H1 (cell line): ENCODE data around the gene PATJ. TPM values are rescaled to one million over a fixed set of nuclear protein-coding genes. Genes with fewer than 3 reads are reported as not detected.

ENCODE experiments used
- CTCF ChIA-PET: fragments of 300-600 bp; sonication (Branson Sonifier 250); formaldehyde crosslinking; loops from one replicate; lab custom pipeline; 2021; ENCODE audit not compliant: partially characterized antibody; lab: Charles Lee
- POLR2A ChIA-PET: fragments of 300-600 bp; sonication (Branson Sonifier 250); formaldehyde crosslinking; loops from one replicate; lab custom pipeline; 2021; ENCODE audit warnings: inconsistent platforms; ENCODE audit not compliant: partially characterized antibody; lab: Charles Lee
- DNase-seq, 2 experiments: peaks; one replicate each; pipeline versions ENCODE4 v3.0.0 to v3.0.0-alpha.2; 2010 to 2022; ENCODE audit warnings: low spot score in 2 of 2, low read depth in 1 of 2, mixed read lengths in 1 of 2
- FAIRE-seq: peaks from 2 replicates; lab custom pipeline; 2011; peaks lifted over from hg19 to GRCh38; lab: Jason Lieb, UNC
- H2AFZ ChIP-seq: 2 replicates; pipeline ENCODE4 v1.8.1; 2012; ENCODE audit warnings: low read length, inconsistent platforms
- H2AK5ac ChIP-seq: 2 replicates; pipeline ENCODE4 v1.6.1; 2013; ENCODE audit warnings: low read depth, low read length
- H2BK120ac ChIP-seq: replicated peaks from 2 replicates; pipeline ENCODE3; 2013; ENCODE audit warnings: low read depth, low read length, inconsistent platforms
- H2BK12ac ChIP-seq: 2 replicates; pipeline ENCODE4 v1.6.1; 2013; ENCODE audit warnings: low read depth, low read length
- H2BK15ac ChIP-seq: 2 replicates; pipeline ENCODE4 v1.6.1; 2013; ENCODE audit warnings: low read length
- H2BK20ac ChIP-seq: 2 replicates; pipeline ENCODE4 v1.6.1; 2013; ENCODE audit warnings: low read length
- H2BK5ac ChIP-seq: 2 replicates; pipeline ENCODE4 v1.6.1; 2013; ENCODE audit warnings: low read depth, low read length
- H3K14ac ChIP-seq: 2 replicates; pipeline ENCODE4 v1.6.1; 2013; ENCODE audit warnings: inconsistent platforms; ENCODE audit not compliant: insufficient read length
- H3K18ac ChIP-seq: 2 replicates; pipeline ENCODE4 v1.6.1; 2013; ENCODE audit warnings: low read length; ENCODE audit errors: extremely low read depth
- H3K23ac ChIP-seq: 2 replicates; pipeline ENCODE4 v1.6.1; 2013; ENCODE audit warnings: inconsistent platforms; ENCODE audit not compliant: insufficient read length
- H3K23me2 ChIP-seq: 2 replicates; pipeline ENCODE4 v1.6.1; 2013; ENCODE audit warnings: low read depth, low read length
- H3K27ac ChIP-seq: 2 replicates; pipeline ENCODE4 v1.6.1; 2011; ENCODE audit warnings: low read depth, low read length, inconsistent platforms
- H3K27me3 ChIP-seq, 4 experiments: replicated peaks in 1 of 4; 1 replicate in 1 of 4; 2 replicates in 3 of 4; pipeline versions ENCODE4 v1.6.1 to v1.8.1; 2011 to 2013; ENCODE audit warnings: low read length in 3 of 4, mild to moderate bottlenecking in 3 of 4, inconsistent platforms in 2 of 4, mixed read lengths in 2 of 4, moderate library complexity in 1 of 4; ENCODE audit not compliant: control insufficient read depth in 3 of 4, insufficient read depth in 3 of 4; ENCODE audit errors: extremely low read depth in 1 of 4
- H3K36me3 ChIP-seq, 4 experiments: 2 replicates each; pipeline versions ENCODE4 v1.6.1 to v1.8.1; 2011 to 2013; ENCODE audit warnings: mild to moderate bottlenecking in 4 of 4, low read length in 3 of 4, moderate library complexity in 2 of 4, control low read depth in 1 of 4, inconsistent platforms in 1 of 4; ENCODE audit not compliant: insufficient read depth in 4 of 4, control insufficient read depth in 2 of 4
- H3K4ac ChIP-seq: replicated peaks from 2 replicates; pipeline ENCODE3; 2013; ENCODE audit warnings: low read length, low read depth, mixed read lengths, inconsistent platforms; ENCODE audit not compliant: insufficient read length
- H3K4me1 ChIP-seq, 4 experiments: replicated peaks in 1 of 4; 1 replicate in 1 of 4; 2 replicates in 3 of 4; pipeline versions ENCODE4 v1.6.1 to v1.8.1; 2011 to 2013; ENCODE audit warnings: low read length in 3 of 4, inconsistent platforms in 2 of 4, mixed read lengths in 1 of 4; ENCODE audit not compliant: insufficient read depth in 4 of 4, control insufficient read depth in 3 of 4
- H3K4me2 ChIP-seq, 2 experiments: 2 replicates each; pipeline versions ENCODE4 v1.6.1 to v1.8.1; 2011 to 2013; ENCODE audit warnings: low read depth in 2 of 2, low read length in 2 of 2, control low read depth in 1 of 2, inconsistent platforms in 1 of 2, mild to moderate bottlenecking in 1 of 2; ENCODE audit not compliant: insufficient read depth in 1 of 2
- H3K4me3 ChIP-seq, 4 experiments: fragments of 200-600, 300-600 bp in 1 of 4; sonication (generic), shearing (Covaris generic), sonication (Bioruptor Twin) in 1 of 4; 2 replicates each; pipeline versions ENCODE4 v1.5.1 to v1.8.1; 2011 to 2016; ENCODE audit warnings: low read length in 4 of 4, low read depth in 3 of 4, control low read depth in 2 of 4, inconsistent platforms in 2 of 4, mild to moderate bottlenecking in 2 of 4, mixed read lengths in 1 of 4, moderate library complexity in 1 of 4; ENCODE audit not compliant: insufficient read depth in 2 of 4; ENCODE audit errors: extremely low read depth in 1 of 4
- H3K56ac ChIP-seq: replicated peaks from 2 replicates; pipeline ENCODE3; 2013; ENCODE audit warnings: low read depth, mild to moderate bottlenecking, mixed read lengths, low read length, inconsistent platforms; ENCODE audit not compliant: insufficient read length
- H3K79me1 ChIP-seq: 2 replicates; pipeline ENCODE4 v1.6.1; 2013; ENCODE audit warnings: low read depth, low read length, control low read depth
- H3K79me2 ChIP-seq, 2 experiments: 2 replicates each; pipeline versions ENCODE4 v1.6.1 to v1.8.1; 2012 to 2013; ENCODE audit warnings: low read length in 2 of 2, mild to moderate bottlenecking in 2 of 2, inconsistent platforms in 1 of 2; ENCODE audit not compliant: insufficient read depth in 2 of 2, control insufficient read depth in 1 of 2
- H3K9ac ChIP-seq, 4 experiments: replicated peaks in 1 of 4; 1 replicate in 1 of 4; 2 replicates in 3 of 4; pipeline versions ENCODE4 v1.6.1 to v1.8.1; 2011 to 2013; ENCODE audit warnings: low read depth in 3 of 4, low read length in 3 of 4, control low read depth in 2 of 4, mild to moderate bottlenecking in 2 of 4, moderate library complexity in 2 of 4, inconsistent platforms in 1 of 4; ENCODE audit errors: extremely low read depth in 1 of 4
- H3K9me3 ChIP-seq, 2 experiments: 2 replicates each; pipeline versions ENCODE4 v1.6.1 to v1.8.1; 2012 to 2013; ENCODE audit warnings: mild to moderate bottlenecking in 2 of 2, moderate library complexity in 2 of 2, control low read depth in 1 of 2, inconsistent platforms in 1 of 2, low read depth in 1 of 2, low read length in 1 of 2, mixed read lengths in 1 of 2; ENCODE audit not compliant: insufficient read depth in 2 of 2
- H4K20me1 ChIP-seq, 2 experiments: replicated peaks in 1 of 2; 2 replicates each; pipeline versions ENCODE3 to v1.8.1; 2011 to 2013; ENCODE audit warnings: inconsistent platforms in 2 of 2, low read length in 2 of 2, mild to moderate bottlenecking in 1 of 2; ENCODE audit not compliant: insufficient read depth in 2 of 2, control insufficient read depth in 1 of 2
- H4K5ac ChIP-seq: 2 replicates; pipeline ENCODE4 v1.6.1; 2013; ENCODE audit warnings: low read length, low read depth, mixed read lengths, inconsistent platforms; ENCODE audit not compliant: insufficient read length
- H4K8ac ChIP-seq: 2 replicates; pipeline ENCODE4 v1.8.0; 2013; ENCODE audit warnings: mild to moderate bottlenecking, moderate library complexity, low read length, inconsistent platforms; ENCODE audit not compliant: insufficient read depth; ENCODE audit errors: extremely low read depth
- H4K91ac ChIP-seq: replicated peaks from 2 replicates; pipeline ENCODE3; 2013; ENCODE audit warnings: low read length, mixed read lengths, inconsistent platforms; ENCODE audit not compliant: insufficient read length
- BCL11A ChIP-seq, 2 experiments: IDR thresholded peaks; one replicate each; pipeline ENCODE4 v1.6.1; 2011; ENCODE audit warnings: low read depth in 2 of 2, low read length in 2 of 2, mild to moderate bottlenecking in 2 of 2
- CEBPB ChIP-seq: IDR thresholded peaks from 2 replicates; pipeline ENCODE4 v1.6.1; 2012; ENCODE audit warnings: low read depth, low read length
- CHD2 ChIP-seq: IDR thresholded peaks from 2 replicates; pipeline ENCODE4 v1.6.1; 2012; ENCODE audit warnings: low read length, improper control_type of control experiment
- HDAC6 ChIP-seq: IDR thresholded peaks from one replicate; pipeline ENCODE4 v1.7.1; 2012; ENCODE audit warnings: low read depth, mild to moderate bottlenecking, inconsistent platforms, low read length, moderate library complexity
- POU5F1 ChIP-seq: IDR thresholded peaks from 2 replicates; pipeline ENCODE4 v1.6.1; 2011; ENCODE audit warnings: low read depth, mild to moderate bottlenecking, low read length, moderate library complexity
- USF2 ChIP-seq: IDR thresholded peaks from 2 replicates; pipeline ENCODE4 v1.6.1; 2011; ENCODE audit warnings: low read length, improper control_type of control experiment
- WGBS, 2 experiments: shearing (Covaris generic) in 1 of 2; methylation state at CpG; one replicate each; pipeline versions ENCODE4 v1.1.6 to v1.1.7; 2013 to 2015; ENCODE audit warnings: low lambda C conversion rate in 2 of 2, mixed read lengths in 2 of 2, inconsistent platforms in 1 of 2, low coverage in 1 of 2, missing lambda C conversion rate in 1 of 2; ENCODE audit not compliant: insufficient replicate concordance in 2 of 2, insufficient coverage in 1 of 2, insufficient read length in 1 of 2; ENCODE audit errors: extremely low coverage in 1 of 2, missing lambda C conversion rate in 1 of 2; 5-methylcytosine and 5-hydroxymethylcytosine counted together
- polyA plus RNA-seq, 7 experiments: library from polyadenylated mRNA; depleted of rRNA in 3 of 7; stranded (reverse) in 5 of 7; unstranded in 2 of 7; fragments of >200 nt in 5 of 7; fragments of 200-250 nt in 2 of 7; gene quantifications; 1 replicate in 5 of 7; 2 replicates in 1 of 7; 4 replicates in 1 of 7; pipeline versions ENCODE4 v1.2.1 to v1.2.3, GENCODE V29; 2011 to 2013; ENCODE audit warnings: missing spikeins in 2 of 7, mixed read lengths in 2 of 7
- total RNA-seq: library from RNA; stranded (reverse); fragmentation: NEBNext Ultra II Directional; extraction: Animal tissue kit (Norgen Biotek cat#: 25700); gene quantifications from 2 replicates; pipeline ENCODE4 v1.2.1, GENCODE V29; 2021

The PATJ gene
- total and polyA plus RNA-seq, 2 of the 8 experiments (the other 6 are each of a cell fraction or from before 2014, with no cell fraction given), result 8.2 to 55.6 TPM

GRCh38 chr1:61869691-61870109 is 127.4 kb downstream of the PATJ start:
- 88% methylated on average over 14 of the region's 14 CpGs; no CpG with 5 or more reads in 1 of the 2 experiments for WGBS, 2 experiments
- peaks cover 0 to 8% (median 4%) of the 10 kb centered on the region in 4 experiments; a peak in 3 of 8 replicates for H3K36me3 ChIP-seq
- ChIA-PET CTCF (interaction anchor here (0.6 to 2.1 kb wide), 2 partner anchors 10 to 1899 kb away, joined by 3 to 7 read pairs; no protein-coding TSS in a partner anchor), POLR2A (no interaction called here)
- no peak overlapping the region for H3K4me3 ChIP-seq
- no peak overlapping the region for H3K14ac ChIP-seq
- H2BK120ac ChIP-seq, result no peak overlapping the region
- no peak overlapping the region for H4K5ac ChIP-seq
- H3K27ac ChIP-seq, result no peak overlapping the region
- TF ChIP-seq BCL11A (IDR thresholded peaks at IDR 0.05; ENCODE audit: low read depth in 2 of 2, low read length in 2 of 2) (no peak), CHD2 (no peak), USF2 (no peak), CEBPB (no peak), POU5F1 (no peak), HDAC6 (no peak)
- no peaks in the 10 kb centered on the region for H4K20me1 ChIP-seq
- no peak overlapping the region for H2AFZ ChIP-seq
- H3K4ac ChIP-seq, result no peak overlapping the region
- FAIRE-seq, result no peak
- H4K8ac ChIP-seq, result peak overlapping the region; percentile 35; the same call in 1 of the 2 replicates
- no peak overlapping the region for H3K23ac ChIP-seq
- H3K9me3 ChIP-seq, result no peaks in the 10 kb centered on the region
- no peaks in the 10 kb centered on the region for H3K23me2 ChIP-seq
- H3K4me1 ChIP-seq, result peaks cover 0 to 4% (median 1%) of the 10 kb centered on the region in 4 experiments; a peak in 2 of 7 replicates
- H4K91ac ChIP-seq, result no peak overlapping the region
- no peak overlapping the region for H2BK20ac ChIP-seq
- H2BK12ac ChIP-seq, result no peak overlapping the region
- H3K4me2 ChIP-seq, result no peak overlapping the region
- H3K18ac ChIP-seq, result peak overlapping the region; percentile 9; the same call in 1 of the 2 replicates
- no peak overlapping the region for H2BK15ac ChIP-seq
- H3K56ac ChIP-seq, result no peak overlapping the region
- DNase-seq, result peak in 1 of 2 experiments; percentile 54
- no peak overlapping the region for H3K9ac ChIP-seq
- no peaks in the 10 kb centered on the region for H3K79me1 ChIP-seq
- H3K79me2 ChIP-seq, result no peaks in the 10 kb centered on the region
- no peak overlapping the region for H2AK5ac ChIP-seq
- H3K27me3 ChIP-seq, result no peaks in the 10 kb centered on the region
- H2BK5ac ChIP-seq, result no peak overlapping the region
